ENCODE results near the gene TM4SF5.

Gene TM4SF5

DNA sequence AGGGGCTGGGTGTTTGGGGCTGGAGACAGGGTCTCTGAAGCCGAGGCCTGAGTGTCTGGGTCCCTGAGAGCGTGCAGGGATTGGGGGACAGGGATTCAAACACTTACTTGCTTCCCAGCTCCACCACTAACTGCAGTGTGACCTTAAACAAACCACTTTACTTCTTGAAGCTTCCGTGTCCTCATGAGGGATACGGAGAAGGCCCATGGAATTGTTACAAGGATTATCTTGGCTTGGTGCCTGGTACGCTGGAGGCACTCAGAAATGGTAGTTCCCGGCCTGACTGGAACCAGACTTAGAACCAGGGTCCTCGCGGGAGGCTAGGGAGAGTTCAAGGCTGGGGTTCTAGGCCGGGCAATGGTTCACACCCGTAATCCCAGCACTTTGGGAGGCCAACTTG, 29.1 kb upstream of the TM4SF5 start:
- TF ChIP-seq POLR2AphosphoS5 (IDR thresholded peaks at IDR 0.05; ENCODE audit: borderline replicate concordance, low read depth, low read length) (no peak), FOXP2 (optimal IDR thresholded peaks at IDR 0.05; ENCODE audit: control extremely low read depth, extremely low read length, insufficient read depth) (no peak), EZH2 (IDR thresholded peaks at IDR 0.05) (no peak)
- Histone ChIP-seq H3K4me3 (no peak overlapping the region), H3K27ac (no peak overlapping the region), H3K9me3 (ENCODE audit: low read depth, low read length) (no peaks in the 10 kb centered on the region), H3K36me3 (ENCODE audit: insufficient read depth, low read length) (no peaks in the 10 kb centered on the region), H3K9ac (ENCODE audit: insufficient read length) (no peak overlapping the region)
- no peak for DNase-seq (ENCODE audit: low read depth, low spot score)

DNA sequence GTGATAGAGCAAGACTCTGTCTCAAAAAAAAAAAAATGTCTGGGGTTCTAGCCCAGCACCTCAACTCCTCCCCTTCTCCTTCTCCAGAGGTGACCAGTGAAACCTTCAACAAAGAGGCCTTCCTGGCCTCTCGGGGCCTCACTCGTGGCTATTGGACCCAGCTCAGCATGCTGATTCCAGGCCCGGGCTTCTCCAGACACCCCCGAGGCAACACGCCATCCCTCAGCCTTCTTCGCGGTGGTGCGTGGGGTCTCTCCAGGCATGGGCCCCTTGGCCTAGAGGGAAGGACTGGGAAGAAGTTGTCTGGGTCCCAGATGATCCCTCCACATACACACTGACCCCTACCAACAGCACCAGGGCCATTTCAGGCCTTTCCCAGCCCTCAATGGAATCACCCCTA, 28.5 kb upstream of the TM4SF5 start:
- TF ChIP-seq EZH2 (IDR thresholded peaks at IDR 0.05): no peak
- Histone ChIP-seq H3K9ac (ENCODE audit: insufficient read length) (no peak overlapping the region), H3K4me3 (no peak overlapping the region), H3K27ac (no peak overlapping the region), H3K36me3 (ENCODE audit: insufficient read depth, low read length) (no peaks in the 10 kb centered on the region), H3K9me3 (ENCODE audit: low read depth, low read length) (no peaks in the 10 kb centered on the region)
- no peak for DNase-seq (ENCODE audit: low read depth, low spot score)

DNA sequence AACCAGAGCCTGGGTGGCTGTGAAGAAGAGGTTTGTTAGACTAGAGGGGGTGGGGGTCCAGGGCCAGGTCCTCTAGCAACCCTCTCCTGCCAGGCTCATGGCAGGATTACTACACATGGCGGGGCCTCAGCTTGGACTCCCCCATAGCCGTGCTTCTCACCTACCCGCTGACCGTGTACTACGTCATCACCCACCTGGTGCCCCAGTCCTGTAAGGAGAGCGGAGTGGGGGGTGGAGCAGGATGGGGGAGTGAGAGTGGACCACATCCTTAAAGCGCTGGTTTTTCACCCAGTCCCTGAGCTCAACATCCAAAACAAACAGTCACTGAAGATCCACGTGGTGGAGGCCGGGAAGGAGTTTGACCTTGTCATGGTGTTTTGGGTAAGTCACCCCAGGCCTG, 27.8 kb upstream of the TM4SF5 start:
- Histone ChIP-seq H3K9me3 (ENCODE audit: low read depth, low read length) (no peaks in the 10 kb centered on the region), H3K36me3 (ENCODE audit: insufficient read depth, low read length) (no peaks in the 10 kb centered on the region), H3K4me3 (no peak overlapping the region), H3K27ac (no peak overlapping the region), H3K9ac (ENCODE audit: insufficient read length) (no peak overlapping the region)
- DNase-seq (ENCODE audit: low read depth, low spot score): no peak
- TF ChIP-seq FOXP2 (optimal IDR thresholded peaks at IDR 0.05; ENCODE audit: control extremely low read depth, extremely low read length, insufficient read depth): no peak

DNA sequence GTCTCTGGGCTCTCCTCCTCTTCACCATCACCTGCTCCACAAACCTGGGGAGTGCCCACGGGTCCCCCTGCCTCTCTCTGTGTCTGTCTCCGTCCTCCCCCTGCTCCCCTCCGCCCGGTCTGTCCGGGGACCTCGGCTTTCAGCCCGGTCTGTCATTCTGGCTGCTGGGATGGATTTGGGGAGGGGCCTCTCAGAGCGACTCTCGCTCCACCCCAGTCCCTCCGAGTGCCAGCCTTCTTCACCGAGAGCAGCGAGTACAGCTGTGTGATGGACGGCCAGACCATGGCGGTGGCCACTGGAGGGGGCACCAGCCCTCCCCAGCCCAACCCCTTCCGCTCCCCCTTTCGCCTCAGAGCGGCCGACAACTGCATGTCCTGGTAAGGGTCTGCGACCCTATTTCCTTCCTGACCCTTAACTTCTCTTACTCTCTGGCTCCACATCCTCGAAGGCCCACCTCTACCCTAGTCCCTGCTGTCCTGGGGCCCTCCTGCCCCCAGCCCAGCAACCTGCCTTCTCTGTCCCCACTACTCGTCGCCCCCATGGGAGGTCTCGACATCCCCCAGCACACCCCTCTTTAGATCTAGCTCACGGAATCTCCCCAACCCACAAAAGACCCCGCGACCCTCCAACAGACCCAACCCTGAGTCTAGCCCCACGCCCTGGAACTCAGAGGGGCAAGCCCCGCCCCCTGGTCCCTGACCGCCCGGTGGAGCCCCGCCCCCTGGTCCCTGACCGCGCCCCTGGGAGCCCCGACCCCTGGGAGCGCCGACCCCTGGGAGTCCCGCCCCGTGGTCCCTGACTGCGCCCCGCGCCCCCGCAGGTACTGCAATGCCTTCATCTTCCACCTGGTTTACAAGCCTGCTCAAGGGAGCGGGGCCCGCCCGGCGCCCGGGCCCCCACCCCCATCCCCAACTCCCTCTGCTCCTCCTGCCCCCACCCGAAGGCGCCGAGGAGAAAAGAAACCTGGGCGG, 26.4 kb upstream of the TM4SF5 start:
- TF ChIP-seq EZH2 (IDR thresholded peaks at IDR 0.05): no peak
- no peak for TF ChIP-seq FOXP2 (optimal IDR thresholded peaks at IDR 0.05; ENCODE audit: control extremely low read depth, extremely low read length, insufficient read depth)
- no peak for TF ChIP-seq POLR2AphosphoS5 (IDR thresholded peaks at IDR 0.05; ENCODE audit: borderline replicate concordance, low read depth, low read length)
- Histone ChIP-seq H3K9me3 (ENCODE audit: low read depth, low read length) (no peaks in the 10 kb centered on the region), H3K36me3 (ENCODE audit: insufficient read depth, low read length) (no peaks in the 10 kb centered on the region), H3K27ac (no peak overlapping the region), H3K9ac (ENCODE audit: insufficient read length) (no peak overlapping the region), H3K4me3 (no peak overlapping the region)
- DNase-seq (ENCODE audit: low read depth, low spot score): no peak

DNA sequence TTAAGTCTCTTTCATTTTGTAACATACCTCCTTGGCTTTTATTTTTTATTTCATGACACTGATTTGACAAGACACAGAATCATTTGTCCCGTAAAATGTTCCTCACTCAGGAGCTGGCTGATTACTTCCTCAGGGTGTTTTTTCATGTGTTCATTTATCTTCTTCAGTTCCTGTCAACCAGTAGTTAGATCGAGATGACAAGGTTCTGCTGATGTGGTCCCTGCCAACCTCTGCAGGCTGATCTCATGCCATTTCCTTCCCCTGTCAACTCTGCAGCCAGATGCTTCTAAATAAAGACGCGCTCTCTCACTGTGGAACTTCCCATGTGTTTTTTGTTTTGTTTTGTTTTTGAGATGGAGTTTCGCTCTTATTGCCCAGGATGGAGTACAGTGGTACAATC, 23.8 kb upstream of the TM4SF5 start:
- TF ChIP-seq EZH2 (IDR thresholded peaks at IDR 0.05): no peak
- no peak for TF ChIP-seq FOXP2 (optimal IDR thresholded peaks at IDR 0.05; ENCODE audit: control extremely low read depth, extremely low read length, insufficient read depth)
- no peak for TF ChIP-seq POLR2AphosphoS5 (IDR thresholded peaks at IDR 0.05; ENCODE audit: borderline replicate concordance, low read depth, low read length)
- Histone ChIP-seq H3K9me3 (ENCODE audit: low read depth, low read length) (no peaks in the 10 kb centered on the region), H3K36me3 (ENCODE audit: insufficient read depth, low read length) (no peaks in the 10 kb centered on the region), H3K4me3 (no peak overlapping the region), H3K27ac (no peak overlapping the region), H3K9ac (ENCODE audit: insufficient read length) (no peak overlapping the region)
- no peak for DNase-seq (ENCODE audit: low read depth, low spot score)

DNA sequence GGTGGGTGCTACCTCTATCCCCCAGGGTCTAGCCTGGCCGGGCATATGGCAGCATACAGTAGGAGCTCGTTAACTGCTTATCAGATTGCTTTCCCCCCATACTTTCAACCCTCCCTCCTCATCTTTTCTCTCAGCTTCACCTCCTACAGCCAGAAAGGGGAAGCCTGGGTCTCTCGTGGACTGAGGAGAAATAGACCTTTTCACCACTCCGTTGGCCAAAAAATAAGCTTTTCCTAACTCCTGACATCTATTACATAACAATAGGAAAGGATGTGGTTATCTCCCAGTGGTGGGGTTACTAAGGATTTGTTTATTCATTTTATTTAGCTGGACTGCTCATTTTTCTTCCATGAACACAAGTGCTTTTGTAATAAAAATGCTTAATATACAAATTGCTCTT, 23.0 kb upstream of the TM4SF5 start:
- no peak overlapping the region for H3K27ac ChIP-seq
- no peaks in the 10 kb centered on the region for H3K36me3 ChIP-seq (ENCODE audit: insufficient read depth, low read length)
- no peak overlapping the region for H3K9ac ChIP-seq (ENCODE audit: insufficient read length)
- no peak overlapping the region for H3K4me3 ChIP-seq
- no peak for DNase-seq (ENCODE audit: low read depth, low spot score)
- TF ChIP-seq EZH2 (IDR thresholded peaks at IDR 0.05): no peak
- no peak for TF ChIP-seq FOXP2 (optimal IDR thresholded peaks at IDR 0.05; ENCODE audit: control extremely low read depth, extremely low read length, insufficient read depth)
- TF ChIP-seq POLR2AphosphoS5 (IDR thresholded peaks at IDR 0.05; ENCODE audit: borderline replicate concordance, low read depth, low read length): no peak
- H3K9me3 ChIP-seq (ENCODE audit: low read depth, low read length): no peaks in the 10 kb centered on the region

DNA sequence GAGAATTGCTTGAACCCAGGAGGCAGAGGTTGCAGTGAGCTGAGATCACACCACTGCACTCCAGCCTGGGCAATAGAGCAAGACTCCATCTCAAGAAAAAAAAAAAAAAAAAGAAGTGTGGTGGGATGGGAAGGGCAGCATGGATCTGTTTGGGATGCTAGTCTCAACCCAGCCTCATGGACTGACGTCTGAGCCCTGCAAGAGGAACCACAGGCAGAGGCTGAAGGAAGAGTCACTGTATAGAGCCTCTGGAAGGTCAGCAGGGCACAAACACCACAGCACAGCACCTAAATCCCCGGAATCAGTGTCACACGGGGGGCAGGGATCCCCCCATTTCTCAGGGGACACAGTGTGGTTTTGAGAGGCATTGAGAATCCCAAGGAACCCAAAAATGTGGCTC, 21.1 kb upstream of the TM4SF5 start:
- H3K9ac ChIP-seq (ENCODE audit: insufficient read length): no peak overlapping the region
- DNase-seq (ENCODE audit: low read depth, low spot score): no peak
- no peak overlapping the region for H3K4me3 ChIP-seq
- H3K9me3 ChIP-seq (ENCODE audit: low read depth, low read length): no peaks in the 10 kb centered on the region
- no peaks in the 10 kb centered on the region for H3K36me3 ChIP-seq (ENCODE audit: insufficient read depth, low read length)
- no peak overlapping the region for H3K27ac ChIP-seq
- TF ChIP-seq FOXP2 (optimal IDR thresholded peaks at IDR 0.05; ENCODE audit: control extremely low read depth, extremely low read length, insufficient read depth) (no peak), EZH2 (IDR thresholded peaks at IDR 0.05) (no peak)

DNA sequence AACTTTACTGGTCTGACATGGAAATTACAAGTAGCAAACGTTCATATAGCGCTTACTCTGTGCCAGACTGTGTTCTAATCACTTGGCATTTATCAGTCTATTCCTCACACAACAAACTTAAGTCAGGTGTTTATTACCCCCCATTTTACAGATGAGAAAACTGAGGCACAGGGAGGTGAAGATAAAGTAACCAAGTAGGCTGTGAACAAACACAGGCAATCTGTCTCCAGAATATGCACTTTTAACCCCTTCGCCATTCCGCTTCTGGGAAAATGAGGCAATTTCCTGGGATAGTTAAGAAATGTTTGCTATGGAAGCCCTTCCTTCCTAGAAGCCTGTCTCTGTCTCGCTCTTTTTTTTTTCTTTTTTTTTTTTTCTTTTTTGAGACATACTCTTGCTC, 19.8 kb upstream of the TM4SF5 start:
- no peak for TF ChIP-seq EZH2 (IDR thresholded peaks at IDR 0.05)
- Histone ChIP-seq H3K36me3 (ENCODE audit: insufficient read depth, low read length) (no peaks in the 10 kb centered on the region), H3K9me3 (ENCODE audit: low read depth, low read length) (no peaks in the 10 kb centered on the region), H3K9ac (ENCODE audit: insufficient read length) (no peak overlapping the region), H3K4me3 (no peak overlapping the region), H3K27ac (no peak overlapping the region)
- no peak for DNase-seq (ENCODE audit: low read depth, low spot score)

DNA sequence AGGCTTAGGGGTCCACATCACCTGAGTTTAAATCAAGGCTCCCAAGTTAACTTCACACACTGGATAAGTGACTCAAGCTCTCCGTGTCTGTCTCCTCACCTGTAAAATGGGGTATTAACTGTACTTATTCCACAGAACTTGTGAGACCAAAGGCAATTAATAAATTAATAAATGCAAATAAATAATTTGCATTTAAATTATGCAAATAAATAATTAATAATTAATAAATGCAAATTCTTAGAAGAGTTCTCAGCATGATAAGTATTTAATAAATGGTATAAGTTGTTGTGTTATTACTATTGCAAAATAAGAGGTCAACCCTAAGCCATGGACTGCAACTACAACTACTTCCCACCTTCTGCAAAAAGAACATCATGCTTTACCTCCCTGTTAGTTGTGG, 18.3 kb upstream of the TM4SF5 start:
- no peak overlapping the region for H3K4me3 ChIP-seq
- H3K9me3 ChIP-seq (ENCODE audit: low read depth, low read length): no peaks in the 10 kb centered on the region
- no peak overlapping the region for H3K27ac ChIP-seq
- no peak for TF ChIP-seq EZH2 (IDR thresholded peaks at IDR 0.05)
- no peak for TF ChIP-seq FOXP2 (optimal IDR thresholded peaks at IDR 0.05; ENCODE audit: control extremely low read depth, extremely low read length, insufficient read depth)
- TF ChIP-seq POLR2AphosphoS5 (IDR thresholded peaks at IDR 0.05; ENCODE audit: borderline replicate concordance, low read depth, low read length): no peak
- no peak overlapping the region for H3K9ac ChIP-seq (ENCODE audit: insufficient read length)
- no peak for DNase-seq (ENCODE audit: low read depth, low spot score)
- no peaks in the 10 kb centered on the region for H3K36me3 ChIP-seq (ENCODE audit: insufficient read depth, low read length)
